Activated T-helper 1 cell treated with anti-CD3 and anti-CD28 coated beads, Interleukin-12 subunit alpha, Interleukin-12 subunit beta, Interleukin-2, Interleukin-4 antibody, amounts not matched to agents 30 ng/mL and 10 ng/mL and 1 ng/mL, durations not matched to agents 14 hours and 24 hours and 36 hours (primary cell): ENCODE measurements around the gene PDXP. TPM values are rescaled to one million over a fixed set of nuclear protein-coding genes. Genes with fewer than 3 reads are reported as not detected.

ENCODE experiments used
- DNase-seq: peaks from one replicate; pipeline ENCODE4 v3.0.0; 2021; ENCODE audit warnings: low spot score
- H3K27ac Mint-ChIP-seq: one replicate; pipeline ENCODE4 v1.8.0; 2021; ENCODE audit warnings: mild to moderate bottlenecking, mixed read lengths
- H3K27me3 Mint-ChIP-seq: one replicate; pipeline ENCODE4 v1.8.0; 2022; ENCODE audit warnings: mild to moderate bottlenecking, moderate library complexity, mixed read lengths; ENCODE audit not compliant: insufficient read depth
- H3K36me3 Mint-ChIP-seq: one replicate; pipeline ENCODE4 v1.8.0; 2021; ENCODE audit warnings: low read depth, mixed read lengths
- H3K4me1 Mint-ChIP-seq: one replicate; pipeline ENCODE4 v1.8.0; 2021; ENCODE audit warnings: low read depth, mixed read lengths
- H3K4me3 Mint-ChIP-seq: one replicate; pipeline ENCODE4 v1.8.0; 2021; ENCODE audit warnings: mild to moderate bottlenecking, moderate library complexity, mixed read lengths
- H3K9me3 Mint-ChIP-seq: one replicate; pipeline ENCODE4 v1.8.0; 2021; ENCODE audit warnings: mixed read lengths
- intact Hi-C: fragments of 100-400 bp; cut with micrococcal nuclease; formaldehyde crosslinking; loops from one replicate; pipeline ENCODE4 v1.15.1; 2024
- total RNA-seq: library from RNA; stranded (reverse); gene quantifications from 2 replicates; pipeline ENCODE4 v1.2.3, GENCODE V29; 2022

The PDXP gene
- total RNA-seq, 1 donor from 2014 or later = 50.4 TPM

- H3K27me3 Mint-ChIP-seq = no peaks in the 10 kb centered on the region
- peaks cover 37% of the 10 kb centered on the region for H3K4me1 Mint-ChIP-seq
- DNase-seq = peak; percentile 58
- H3K9me3 Mint-ChIP-seq = no peaks in the 10 kb centered on the region
- H3K4me3 Mint-ChIP-seq = peak overlapping the region; percentile 37
- intact Hi-C loops = loop anchor here (1.0 to 2.0 kb wide), 4 partner anchors 11 to 58 kb away; partner anchors contain the start of gene SH3BP1
- H3K27ac Mint-ChIP-seq = peak overlapping the region; percentile 70
- H3K36me3 Mint-ChIP-seq = peaks cover 9% of the 10 kb centered on the region
These were observed 35.2 kb upstream of the PDXP start for GRCh38 chr22:37623075-37624016.

- H3K4me1 Mint-ChIP-seq = peaks cover 42% of the 10 kb centered on the region
- H3K27me3 Mint-ChIP-seq = no peaks in the 10 kb centered on the region
- no peak for DNase-seq
- intact Hi-C loops = no loop called here
- H3K27ac Mint-ChIP-seq = peak overlapping the region; percentile 70
- no peak overlapping the region for H3K4me3 Mint-ChIP-seq
- peaks cover 9% of the 10 kb centered on the region for H3K36me3 Mint-ChIP-seq
- no peaks in the 10 kb centered on the region for H3K9me3 Mint-ChIP-seq
These were observed 34.5 kb upstream of the PDXP start for GRCh38 chr22:37624017-37624365.

- peaks cover 42% of the 10 kb centered on the region for H3K4me1 Mint-ChIP-seq
- H3K27me3 Mint-ChIP-seq = no peaks in the 10 kb centered on the region
- H3K27ac Mint-ChIP-seq = no peak overlapping the region
- DNase-seq = no peak
- no peak overlapping the region for H3K4me3 Mint-ChIP-seq
- H3K9me3 Mint-ChIP-seq = no peaks in the 10 kb centered on the region
- H3K36me3 Mint-ChIP-seq = peaks cover 7% of the 10 kb centered on the region
- intact Hi-C loops = no loop called here
These were observed 33.6 kb upstream of the PDXP start for GRCh38 chr22:37624876-37625275.

- Mint-ChIP-seq H3K27me3 (no peaks in the 10 kb centered on the region), H3K9me3 (no peaks in the 10 kb centered on the region), H3K36me3 (peaks cover 7% of the 10 kb centered on the region), H3K4me1 (peaks cover 42% of the 10 kb centered on the region), H3K27ac (no peak overlapping the region), H3K4me3 (no peak overlapping the region)
- intact Hi-C loops = no loop called here
- DNase-seq = no peak
These were observed 32.8 kb upstream of the PDXP start for GRCh38 chr22:37625737-37626136.

GRCh38 chr22:37626144-37626543, 32.4 kb upstream of the PDXP start:
- Mint-ChIP-seq H3K27me3 (no peaks in the 10 kb centered on the region), H3K4me1 (peaks cover 42% of the 10 kb centered on the region), H3K4me3 (no peak overlapping the region), H3K27ac (no peak overlapping the region), H3K36me3 (peaks cover 7% of the 10 kb centered on the region), H3K9me3 (no peaks in the 10 kb centered on the region)
- DNase-seq = no peak
- intact Hi-C loops = no loop called here

- Mint-ChIP-seq H3K4me1 (peaks cover 43% of the 10 kb centered on the region), H3K36me3 (peaks cover 7% of the 10 kb centered on the region), H3K4me3 (peak overlapping the region; percentile 17), H3K27me3 (no peaks in the 10 kb centered on the region), H3K9me3 (no peaks in the 10 kb centered on the region), H3K27ac (peak overlapping the region; percentile 84)
- no peak for DNase-seq
- intact Hi-C loops = loop anchor here (1.0 kb wide), 1 partner anchor 10 kb away; no protein-coding TSS in a partner anchor
These were observed 31.9 kb upstream of the PDXP start for GRCh38 chr22:37626556-37627075.

- Mint-ChIP-seq H3K36me3 (peaks cover 9% of the 10 kb centered on the region), H3K4me1 (peaks cover 47% of the 10 kb centered on the region), H3K27me3 (no peaks in the 10 kb centered on the region), H3K4me3 (peak overlapping the region; percentile 17), H3K27ac (peak overlapping the region; percentile 84), H3K9me3 (no peaks in the 10 kb centered on the region)
- intact Hi-C loops = loop anchor here (1.0 kb wide), 1 partner anchor 9 kb away; no protein-coding TSS in a partner anchor
- no peak for DNase-seq
These were observed 31.4 kb upstream of the PDXP start for GRCh38 chr22:37627121-37627520.

GRCh38 chr22:37627545-37627944, 31.0 kb upstream of the PDXP start:
- Mint-ChIP-seq H3K27me3 (no peaks in the 10 kb centered on the region), H3K4me3 (peak overlapping the region; percentile 17), H3K9me3 (no peaks in the 10 kb centered on the region), H3K36me3 (peaks cover 9% of the 10 kb centered on the region), H3K27ac (peak overlapping the region; percentile 84), H3K4me1 (peaks cover 47% of the 10 kb centered on the region)
- intact Hi-C loops = loop anchor here (1.0 kb wide), 1 partner anchor 9 kb away; no protein-coding TSS in a partner anchor
- DNase-seq = peak; percentile 34

- no peaks in the 10 kb centered on the region for H3K27me3 Mint-ChIP-seq
- H3K9me3 Mint-ChIP-seq = no peaks in the 10 kb centered on the region
- DNase-seq = no peak
- peak overlapping the region; percentile 34 for H3K27ac Mint-ChIP-seq
- peaks cover 54% of the 10 kb centered on the region for H3K4me1 Mint-ChIP-seq
- peaks cover 6% of the 10 kb centered on the region for H3K36me3 Mint-ChIP-seq
- no peak overlapping the region for H3K4me3 Mint-ChIP-seq
- intact Hi-C loops = no loop called here
These were observed 29.7 kb upstream of the PDXP start for GRCh38 chr22:37628830-37629229.

GRCh38 chr22:37629928-37630327, 28.6 kb upstream of the PDXP start:
- DNase-seq = no peak
- no peaks in the 10 kb centered on the region for H3K9me3 Mint-ChIP-seq
- no peak overlapping the region for H3K4me3 Mint-ChIP-seq
- peaks cover 64% of the 10 kb centered on the region for H3K4me1 Mint-ChIP-seq
- intact Hi-C loops = loop anchor here (5.0 kb wide), 1 partner anchor 177 kb away; the partner anchor contains the start of gene GCAT
- H3K36me3 Mint-ChIP-seq = peaks cover 6% of the 10 kb centered on the region
- no peak overlapping the region for H3K27ac Mint-ChIP-seq
- no peaks in the 10 kb centered on the region for H3K27me3 Mint-ChIP-seq

- Mint-ChIP-seq H3K27me3 (no peaks in the 10 kb centered on the region), H3K4me3 (no peak overlapping the region), H3K27ac (peak overlapping the region; percentile 34), H3K9me3 (no peaks in the 10 kb centered on the region), H3K4me1 (peaks cover 62% of the 10 kb centered on the region), H3K36me3 (peaks cover 2% of the 10 kb centered on the region)
- DNase-seq = no peak
- intact Hi-C loops = loop anchor here (5.0 kb wide), 1 partner anchor 176 kb away; the partner anchor contains the start of gene GCAT
These were observed 27.6 kb upstream of the PDXP start for GRCh38 chr22:37630839-37631435.

- DNase-seq = no peak
- Mint-ChIP-seq H3K9me3 (no peaks in the 10 kb centered on the region), H3K27me3 (no peaks in the 10 kb centered on the region), H3K27ac (peak overlapping the region; percentile 65), H3K4me3 (no peak overlapping the region), H3K4me1 (peaks cover 62% of the 10 kb centered on the region), H3K36me3 (peaks cover 2% of the 10 kb centered on the region)
- intact Hi-C loops = loop anchor here (5.0 kb wide), 1 partner anchor 176 kb away; the partner anchor contains the start of gene GCAT
These were observed 26.9 kb upstream of the PDXP start for GRCh38 chr22:37631448-37632173.
